Heart left ventricle (tissue), 13 donors: ENCODE results near the gene SYCP1.

Source experiments
- CTCF ChIP-seq, 12 donors: fragments of 200-600 bp; sonication (generic) in 4 of 12; IDR thresholded peaks; one replicate each; pipeline versions ENCODE4 v1.5.0 to v1.8.0; 2018 to 2022; ENCODE audit warnings: antibody characterized with exemption in 12 of 12, mild to moderate bottlenecking in 5 of 12
- POLR2A ChIP-seq, 2 donors: fragments of 450-650 bp; IDR thresholded peaks; one replicate each; pipeline ENCODE4 v1.6.1; 2017; ENCODE audit warnings: antibody characterized with exemption in 2 of 2, mild to moderate bottlenecking in 2 of 2, moderate library complexity in 2 of 2
- donor health status: ischemic (EF 13 %, LVEDD 7.1; RV severe dilation, severe dysfunction).
- donor health status: DM: no; HTN: yes; CAD: no.
- donor health status: DM: no; HTN: no; CAD: no.
- donor health status: ischemic (EF 25% LVEDD 6.9; RV normal size, moderate dysfunction).
- donor health status: ischemic (EF 25% LVEDD 5.7; RV mildly dilated, moderate dysfunction).
- donor health status: ischemic (EF 35%, LVEDD 5.7; RV mildly dilated, moderate dysfunction).
- donor health status: nonischemic (EF 11% LVEDD 7.7; RV severe dilation, severe dysfunction).
- donor health status: DM: yes; HTN: yes; CAD: no.
- donor health status: PGD.
- donor health status: ischemic (EF 29% LVEDD 5.4; RV normal size, mild dysfunction).
- donor health status: nonischemic (EF 23%, LVEDD 6.1; RV moderate dilation, normal function).

- TF ChIP-seq CTCF (IDR thresholded peaks at IDR 0.05): no peak
- no peak for TF ChIP-seq POLR2A (IDR thresholded peaks at IDR 0.05)
Observed at GRCh38 chr1:115013792-115014191, 159.1 kb downstream of the SYCP1 start.
